CD4-positive, alpha-beta memory T cell (primary cell): ENCODE results near the gene AS3MT. TPM values are rescaled to one million over a fixed set of nuclear protein-coding genes. Genes with fewer than 3 reads are reported as not detected.
"Not testable (repeated sequence)": the region's sequence is repeated elsewhere in the genome, so short reads cannot be mapped to it uniquely, and the experiment has no call there.

Source experiments
- CTCF ChIA-PET: fragments of 350-600 bp; sonication (Branson Sonifier 250); formaldehyde crosslinking; loops from one replicate; lab custom pipeline; 2021; ENCODE audit warnings: inconsistent platforms; ENCODE audit not compliant: partially characterized antibody; lab: Charles Lee
- POLR2A ChIA-PET: fragments of 350-600 bp; sonication (Branson Sonifier 250); formaldehyde crosslinking; loops from one replicate; lab custom pipeline; 2021; ENCODE audit not compliant: partially characterized antibody; lab: Charles Lee
- DNase-seq, 5 donors: peaks; one replicate each; pipeline versions ENCODE4 v3.0.0 to v3.0.0-alpha.2; 2020 to 2022; ENCODE audit warnings: mixed read lengths in 1 of 5
- H3K27ac ChIP-seq: one replicate; pipeline ENCODE4 v1.7.0; 2013; ENCODE audit warnings: low read depth, low read length
- H3K27me3 ChIP-seq: 2 replicates; pipeline ENCODE4 v1.7.0; 2013; ENCODE audit warnings: mild to moderate bottlenecking, low read length, moderate library complexity; ENCODE audit not compliant: insufficient read depth
- H3K36me3 ChIP-seq: 2 replicates; pipeline ENCODE4 v1.7.0; 2013; ENCODE audit warnings: mild to moderate bottlenecking, low read length, moderate library complexity; ENCODE audit not compliant: insufficient read depth
- H3K4me1 ChIP-seq: 2 replicates; pipeline ENCODE4 v1.7.0; 2013; ENCODE audit warnings: mild to moderate bottlenecking, low read length, moderate library complexity; ENCODE audit not compliant: insufficient read depth
- H3K4me3 ChIP-seq, 2 donors: one replicate each; pipeline ENCODE4 v1.7.0; 2013; ENCODE audit warnings: low read length in 2 of 2, mild to moderate bottlenecking in 1 of 2
- H3K9me3 ChIP-seq, 2 donors: one replicate each; pipeline ENCODE4 v1.7.0; 2013; ENCODE audit warnings: low read length in 2 of 2, control low read depth in 1 of 2; ENCODE audit not compliant: control insufficient read depth in 1 of 2
- H3K27ac Mint-ChIP-seq, 7 donors: one replicate each; pipeline ENCODE4 v1.8.0; 2020 to 2021; ENCODE audit warnings: mixed read lengths in 7 of 7, mild to moderate bottlenecking in 6 of 7, inconsistent platforms in 3 of 7, moderate library complexity in 3 of 7
- H3K27me3 Mint-ChIP-seq, 2 donors: one replicate each; pipeline ENCODE4 v1.8.0; 2020 to 2021; ENCODE audit warnings: mixed read lengths in 2 of 2
- H3K36me3 Mint-ChIP-seq, 2 donors: one replicate each; pipeline ENCODE4 v1.8.0; 2020 to 2021; ENCODE audit warnings: mixed read lengths in 2 of 2, inconsistent platforms in 1 of 2, mild to moderate bottlenecking in 1 of 2
- H3K4me1 Mint-ChIP-seq, 4 donors: one replicate each; pipeline ENCODE4 v1.8.0; 2020 to 2021; ENCODE audit warnings: mixed read lengths in 4 of 4, mild to moderate bottlenecking in 1 of 4
- H3K4me3 Mint-ChIP-seq, 8 donors: one replicate each; pipeline ENCODE4 v1.8.0; 2020 to 2021; ENCODE audit warnings: mixed read lengths in 8 of 8, mild to moderate bottlenecking in 7 of 8, moderate library complexity in 6 of 8, inconsistent platforms in 3 of 8
- H3K9me3 Mint-ChIP-seq, 8 donors: one replicate each; pipeline ENCODE4 v1.8.0; 2020 to 2021; ENCODE audit warnings: mixed read lengths in 8 of 8, mild to moderate bottlenecking in 5 of 8, inconsistent platforms in 3 of 8, moderate library complexity in 1 of 8
- intact Hi-C: fragments of 100-400 bp; cut with micrococcal nuclease; formaldehyde crosslinking; loops from one replicate; pipeline ENCODE4 v1.15.1; 2023
- polyA plus RNA-seq, 2 donors: library from polyadenylated mRNA; unstranded; fragments of 300-500 nt; fragmentation: Illumina TruSeq; gene quantifications; one replicate each; pipeline ENCODE4 v1.2.3, GENCODE V29; 2021
- total RNA-seq, 2 experiments: library from RNA; stranded (reverse); gene quantifications; one replicate each; pipeline ENCODE4 v1.2.3, GENCODE V29; 2021

AS3MT gene
- total and polyA plus RNA-seq, 4 experiments from 2014 or later = 0.14 to 2.3 (median 2.3) TPM; not detected in 1

DNA sequence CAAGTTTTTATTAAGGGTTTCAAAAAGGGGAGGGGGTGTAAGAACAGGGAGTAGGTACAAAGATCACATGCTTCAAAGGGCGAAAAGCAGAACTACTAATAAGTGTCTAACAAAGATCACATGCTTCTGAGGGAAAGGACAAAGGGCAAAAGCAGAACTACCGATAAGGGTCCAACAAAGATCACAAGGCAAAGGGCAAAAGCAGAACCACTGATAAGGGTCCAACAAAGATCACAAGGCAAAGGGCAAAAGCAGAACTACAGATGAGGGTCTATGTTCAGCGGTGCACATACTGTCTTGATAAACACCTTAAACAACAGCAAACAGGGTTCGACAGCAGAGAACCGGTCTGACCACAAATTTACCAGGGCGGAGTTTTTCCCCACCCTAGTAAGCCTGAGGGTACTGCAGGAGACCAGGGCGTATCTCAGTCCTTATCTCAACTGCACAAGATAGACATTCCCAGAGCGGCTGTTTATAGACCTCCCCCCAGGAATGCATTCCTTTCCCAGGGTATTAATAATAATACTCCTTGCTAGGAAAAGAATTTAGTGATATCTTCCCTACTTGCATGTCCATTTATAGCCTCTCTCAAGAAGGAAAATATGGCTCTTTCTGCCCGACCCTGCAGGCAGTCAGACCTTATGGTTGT is 30.9 kb upstream of the AS3MT start:
- intact Hi-C loops, H3K9me3 ChIP-seq, H3K36me3 Mint-ChIP-seq, H3K36me3 ChIP-seq, H3K4me1 ChIP-seq, H3K27me3 ChIP-seq, POLR2A ChIA-PET, H3K27ac Mint-ChIP-seq, H3K4me3 Mint-ChIP-seq, H3K4me3 ChIP-seq, DNase-seq, H3K4me1 Mint-ChIP-seq, H3K27ac ChIP-seq: not testable (repeated sequence)
- Mint-ChIP-seq H3K27me3 (peaks cover 9 to 22% of the 10 kb centered on the region in 2 donors), H3K9me3 (peaks cover 0 to 27% (median 15%) of the 10 kb centered on the region in 8 donors)
- CTCF ChIA-PET = interaction anchor here (3.3 to 3.5 kb wide), 2 partner anchors 406 to 647 kb away, joined by 10 to 32 read pairs; partner anchors contain the start of gene RPEL1

DNA sequence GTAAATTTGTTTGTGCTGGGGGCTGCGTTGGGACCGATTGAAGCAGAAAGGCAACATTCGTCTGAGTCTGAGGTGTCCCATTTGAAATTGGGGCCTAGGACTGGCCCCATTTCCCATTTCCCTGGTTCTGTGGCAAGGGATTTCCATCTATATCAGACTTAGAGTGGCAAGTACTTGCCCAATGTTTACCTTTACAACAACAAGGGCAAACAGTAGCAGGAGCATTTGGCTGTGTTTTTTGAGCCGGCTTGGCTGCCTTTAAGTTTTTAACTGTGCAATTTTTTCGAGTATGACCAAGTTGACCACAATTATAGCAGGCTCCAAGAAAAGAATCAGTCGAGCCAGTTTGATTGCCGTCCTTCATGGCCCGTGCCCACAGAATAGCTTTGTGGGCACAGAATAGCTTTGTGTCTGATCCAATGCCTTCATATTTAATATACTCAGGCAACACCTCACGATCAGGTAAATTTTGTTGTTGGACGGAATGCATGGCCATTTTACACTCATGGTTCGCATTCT is 27.4 kb upstream of the AS3MT start:
- H3K9me3 Mint-ChIP-seq = peaks cover 0 to 27% (median 18%) of the 10 kb centered on the region in 8 donors
- no peaks in the 10 kb centered on the region for H3K9me3 ChIP-seq
- H3K36me3 ChIP-seq = no peaks in the 10 kb centered on the region
- no peaks in the 10 kb centered on the region for H3K4me1 ChIP-seq
- ChIA-PET POLR2A (no interaction called here), CTCF (no interaction called here)
- H3K4me1 Mint-ChIP-seq = no peaks in the 10 kb centered on the region
- no peak overlapping the region for H3K27ac ChIP-seq
- intact Hi-C loops = no loop called here
- no peaks in the 10 kb centered on the region for H3K27me3 ChIP-seq
- no peak overlapping the region for H3K4me3 Mint-ChIP-seq
- no peak for DNase-seq
- H3K36me3 Mint-ChIP-seq = peaks cover 0 to 8% of the 10 kb centered on the region in 2 donors
- no peak overlapping the region for H3K27ac Mint-ChIP-seq
- H3K4me3 ChIP-seq = no peak overlapping the region
- H3K27me3 Mint-ChIP-seq = peaks cover 9 to 15% of the 10 kb centered on the region in 2 donors

DNA sequence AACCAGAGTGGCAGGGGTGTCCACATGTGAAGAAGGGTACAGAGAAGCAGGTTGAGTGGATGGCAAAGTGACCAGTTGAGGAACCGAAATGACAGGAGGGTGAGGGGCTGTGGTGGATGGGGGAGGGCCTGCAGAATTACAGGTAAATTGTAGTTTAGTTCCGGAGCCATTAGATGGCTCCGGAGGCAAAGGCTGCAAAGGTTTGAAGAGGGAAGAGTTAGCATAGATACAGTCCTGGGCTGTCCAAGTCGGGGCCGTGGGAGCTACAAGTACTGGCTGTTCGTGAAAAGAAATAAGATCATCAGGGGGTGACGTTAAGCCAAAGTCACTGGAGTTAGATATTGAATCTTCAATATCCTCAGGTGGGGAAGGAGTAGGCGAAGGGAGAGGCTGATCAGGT is 26.1 kb upstream of the AS3MT start:
- H3K4me1 ChIP-seq, H3K4me3 ChIP-seq, H3K9me3 ChIP-seq, H3K27ac ChIP-seq, DNase-seq, H3K4me1 Mint-ChIP-seq, H3K36me3 Mint-ChIP-seq, H3K27ac Mint-ChIP-seq, H3K27me3 ChIP-seq, H3K36me3 ChIP-seq, POLR2A ChIA-PET, intact Hi-C loops, CTCF ChIA-PET, H3K4me3 Mint-ChIP-seq, H3K27me3 Mint-ChIP-seq: not testable (repeated sequence)
- H3K9me3 Mint-ChIP-seq = peaks cover 0 to 17% (median 10%) of the 10 kb centered on the region in 8 donors

DNA sequence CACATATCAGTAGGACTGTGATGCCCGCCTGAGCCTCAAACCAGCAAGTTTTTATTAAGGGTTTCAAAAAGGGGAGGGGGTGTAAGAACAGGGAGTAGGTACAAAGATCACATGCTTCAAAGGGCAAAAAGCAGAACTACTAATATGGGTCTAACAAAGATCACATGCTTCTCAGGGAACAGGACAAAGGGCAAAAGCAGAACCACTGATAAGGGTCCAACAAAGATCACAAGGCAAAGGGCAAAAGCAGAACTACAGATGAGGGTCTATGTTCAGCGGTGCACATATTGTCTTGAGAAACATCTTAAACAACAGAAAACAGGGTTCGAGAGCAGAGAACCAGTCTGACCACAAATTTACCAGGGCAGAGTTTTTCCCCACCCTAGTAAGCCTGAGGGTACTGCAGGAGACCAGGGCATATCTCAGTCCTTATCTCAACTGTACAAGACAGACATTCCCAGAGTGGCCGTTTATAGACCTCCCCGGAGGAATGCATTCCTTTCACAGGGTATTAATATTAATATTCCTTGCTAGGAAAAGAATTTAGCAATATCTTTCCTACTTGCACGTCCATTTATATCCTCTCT is 25.0 kb upstream of the AS3MT start:
- CTCF ChIA-PET, intact Hi-C loops: not testable (repeated sequence)

DNA sequence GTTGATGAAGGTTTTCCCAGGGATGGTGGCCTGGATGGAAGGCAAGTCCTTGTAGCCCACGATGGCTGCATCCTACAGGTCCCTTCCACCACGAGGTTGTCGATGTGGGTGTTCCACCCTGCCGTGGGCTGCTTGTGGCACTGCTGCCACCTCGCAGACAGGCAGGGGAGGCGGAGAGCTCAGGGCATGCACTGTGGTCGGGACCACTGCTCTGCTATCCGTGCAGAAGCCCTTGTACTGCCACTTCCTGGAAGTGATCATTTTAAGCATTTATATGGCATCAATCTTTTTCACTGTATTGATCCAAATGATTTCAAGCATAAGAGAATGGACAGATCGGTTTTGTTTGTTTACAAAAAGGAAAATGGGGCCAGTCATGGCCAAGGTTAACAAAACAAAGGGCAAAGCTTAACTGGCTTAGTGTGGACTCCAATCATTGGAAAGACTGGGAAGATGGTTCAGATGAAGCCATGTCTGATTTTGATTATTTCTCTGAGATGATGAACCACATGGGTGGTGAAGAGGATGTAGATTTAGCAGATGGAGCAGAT is 23.8 kb upstream of the AS3MT start:
- no peak overlapping the region for H3K4me3 ChIP-seq
- no peaks in the 10 kb centered on the region for H3K9me3 ChIP-seq
- Mint-ChIP-seq H3K9me3 (peaks cover 0 to 6% (median 2%) of the 10 kb centered on the region in 8 donors), H3K36me3 (no peaks in the 10 kb centered on the region), H3K27ac (no peak overlapping the region), H3K4me3 (no peak overlapping the region), H3K4me1 (no peaks in the 10 kb centered on the region), H3K27me3 (peaks cover 6 to 10% of the 10 kb centered on the region in 2 donors)
- no peak for DNase-seq
- H3K27me3 ChIP-seq = no peaks in the 10 kb centered on the region
- H3K27ac ChIP-seq = no peak overlapping the region
- H3K36me3 ChIP-seq = no peaks in the 10 kb centered on the region
- ChIA-PET CTCF (interaction anchor here (1.6 kb wide), 1 partner anchor 8 kb away, joined by 7 read pairs; the partner anchor contains the start of gene CYP17A1), POLR2A (no interaction called here)
- no peaks in the 10 kb centered on the region for H3K4me1 ChIP-seq
- intact Hi-C loops = no loop called here

More for the DNA sequence above, 25.0 kb upstream of the AS3MT start:
- H3K4me3 Mint-ChIP-seq, H3K27me3 ChIP-seq, H3K36me3 ChIP-seq, POLR2A ChIA-PET, H3K27me3 Mint-ChIP-seq, H3K4me1 Mint-ChIP-seq, H3K4me3 ChIP-seq, H3K27ac ChIP-seq, H3K27ac Mint-ChIP-seq, H3K4me1 ChIP-seq, H3K36me3 Mint-ChIP-seq, DNase-seq, H3K9me3 Mint-ChIP-seq, H3K9me3 ChIP-seq: not testable (repeated sequence)

DNA sequence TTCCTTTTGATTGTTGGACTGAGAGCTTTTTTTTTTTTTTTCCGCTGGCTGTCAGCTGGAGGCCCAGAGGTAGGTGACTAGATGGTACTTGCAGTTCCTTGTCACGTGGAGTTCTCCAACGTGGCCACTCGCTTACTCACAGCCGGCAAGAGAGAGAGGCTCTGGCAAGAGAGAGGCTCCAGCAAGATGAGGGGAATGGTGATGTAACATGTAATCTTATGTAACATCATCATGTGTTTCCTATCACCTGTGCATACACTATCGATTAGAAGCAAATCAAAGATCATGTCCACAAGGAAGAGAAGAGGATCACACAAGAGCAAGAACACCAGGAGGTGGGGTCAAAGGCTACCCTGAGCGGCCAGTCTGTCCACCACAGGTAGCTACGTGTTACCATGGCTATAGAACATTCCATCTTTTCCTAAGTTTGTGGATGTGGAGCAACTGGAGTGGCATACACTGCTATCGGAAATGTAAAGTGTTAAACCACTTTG is 19.2 kb upstream of the AS3MT start:
- Mint-ChIP-seq H3K4me1 (peaks cover 5 to 10% (median 7%) of the 10 kb centered on the region in 4 donors), H3K27ac (no peak overlapping the region), H3K9me3 (peaks cover 0 to 2% (median 0%) of the 10 kb centered on the region in 8 donors), H3K36me3 (no peaks in the 10 kb centered on the region), H3K4me3 (no peak overlapping the region), H3K27me3 (no peaks in the 10 kb centered on the region)
- DNase-seq = no peak
- Histone ChIP-seq H3K9me3 (no peaks in the 10 kb centered on the region), H3K27me3 (no peaks in the 10 kb centered on the region), H3K36me3 (no peaks in the 10 kb centered on the region), H3K4me3 (no peak overlapping the region), H3K27ac (no peak overlapping the region), H3K4me1 (peaks cover 2% of the 10 kb centered on the region)
- POLR2A ChIA-PET = no interaction called here
- CTCF ChIA-PET = interaction anchor here (0.7 to 0.9 kb wide), 2 partner anchors 248 to 567 kb away, joined by 3 read pairs; no protein-coding TSS in a partner anchor
- intact Hi-C loops = no loop called here

DNA sequence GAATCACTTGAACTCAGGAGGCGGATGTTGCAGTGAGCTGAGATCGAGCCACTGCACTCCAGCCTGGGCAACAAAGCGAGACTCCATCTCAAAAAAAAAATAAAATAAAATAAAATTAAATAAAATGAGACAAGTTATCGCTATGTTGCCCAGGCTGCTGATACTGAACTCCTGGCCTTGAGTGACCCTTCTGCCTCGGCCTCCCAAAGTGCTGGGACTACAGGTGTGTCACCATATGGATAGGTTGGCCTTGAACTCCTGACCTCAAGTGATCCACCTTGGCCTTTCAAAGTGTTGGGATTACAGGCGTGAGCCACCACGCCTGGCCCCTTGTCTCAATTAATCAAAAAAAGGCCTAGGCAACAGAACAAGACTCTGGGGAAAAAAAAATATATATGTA is 16.0 kb upstream of the AS3MT start:
- POLR2A ChIA-PET = interaction anchor here (0.6 kb wide), 1 partner anchor 487 kb away, joined by 3 read pairs; no protein-coding TSS in a partner anchor
- H3K36me3 Mint-ChIP-seq, H3K27me3 Mint-ChIP-seq, H3K36me3 ChIP-seq, H3K4me1 ChIP-seq, H3K27me3 ChIP-seq, DNase-seq, CTCF ChIA-PET, H3K9me3 ChIP-seq, H3K27ac ChIP-seq, H3K4me3 ChIP-seq, intact Hi-C loops, H3K9me3 Mint-ChIP-seq, H3K4me3 Mint-ChIP-seq: not testable (repeated sequence)
- H3K4me1 Mint-ChIP-seq = peaks cover 8 to 24% (median 14%) of the 10 kb centered on the region in 4 donors
- H3K27ac Mint-ChIP-seq = peak overlapping the region in 1 of 7 donors; percentile 43
